AG09319 (cell line): ENCODE data around the gene TET2.
"Not testable (repeated sequence)": the region's sequence is repeated elsewhere in the genome, so short reads cannot be mapped to it uniquely, and the experiment has no call there.

ENCODE experiments used
- DNase-seq: peaks from one replicate; pipeline ENCODE4 v3.0.0-alpha.2; 2010; ENCODE audit warnings: low read depth; ENCODE audit errors: extremely low read depth
- TF ChIP-seq, protein P1 (sequence below): IDR thresholded peaks from 2 replicates; pipeline ENCODE4 v1.5.1; 2011; ENCODE audit warnings: low read depth, mild to moderate bottlenecking, inconsistent platforms, low read length, moderate library complexity

The TET2 gene

DNA sequence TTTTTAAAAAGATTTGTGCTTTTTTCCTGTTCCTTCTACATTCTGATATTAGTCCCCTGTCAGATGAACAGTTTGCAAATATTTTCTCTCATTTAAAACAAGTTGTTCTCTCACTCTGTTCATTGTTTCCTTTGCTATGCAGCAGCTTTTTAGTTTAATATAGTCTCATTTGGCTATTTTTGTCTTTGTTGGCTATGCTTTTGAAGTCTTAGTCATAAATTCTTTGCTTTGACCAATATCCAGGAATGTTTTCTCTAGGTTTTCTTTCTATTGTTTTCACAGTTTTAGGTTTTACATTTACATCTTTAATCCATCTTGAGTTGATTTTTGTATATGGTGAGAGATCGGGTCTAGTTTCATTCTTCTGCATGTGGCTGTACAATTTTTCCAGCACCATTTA is 136.8 kb downstream of the TET2 start:
- DNase-seq, result no peak
- TF ChIP-seq, protein P1, sequence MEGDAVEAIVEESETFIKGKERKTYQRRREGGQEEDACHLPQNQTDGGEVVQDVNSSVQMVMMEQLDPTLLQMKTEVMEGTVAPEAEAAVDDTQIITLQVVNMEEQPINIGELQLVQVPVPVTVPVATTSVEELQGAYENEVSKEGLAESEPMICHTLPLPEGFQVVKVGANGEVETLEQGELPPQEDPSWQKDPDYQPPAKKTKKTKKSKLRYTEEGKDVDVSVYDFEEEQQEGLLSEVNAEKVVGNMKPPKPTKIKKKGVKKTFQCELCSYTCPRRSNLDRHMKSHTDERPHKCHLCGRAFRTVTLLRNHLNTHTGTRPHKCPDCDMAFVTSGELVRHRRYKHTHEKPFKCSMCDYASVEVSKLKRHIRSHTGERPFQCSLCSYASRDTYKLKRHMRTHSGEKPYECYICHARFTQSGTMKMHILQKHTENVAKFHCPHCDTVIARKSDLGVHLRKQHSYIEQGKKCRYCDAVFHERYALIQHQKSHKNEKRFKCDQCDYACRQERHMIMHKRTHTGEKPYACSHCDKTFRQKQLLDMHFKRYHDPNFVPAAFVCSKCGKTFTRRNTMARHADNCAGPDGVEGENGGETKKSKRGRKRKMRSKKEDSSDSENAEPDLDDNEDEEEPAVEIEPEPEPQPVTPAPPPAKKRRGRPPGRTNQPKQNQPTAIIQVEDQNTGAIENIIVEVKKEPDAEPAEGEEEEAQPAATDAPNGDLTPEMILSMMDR, result no peak

DNA sequence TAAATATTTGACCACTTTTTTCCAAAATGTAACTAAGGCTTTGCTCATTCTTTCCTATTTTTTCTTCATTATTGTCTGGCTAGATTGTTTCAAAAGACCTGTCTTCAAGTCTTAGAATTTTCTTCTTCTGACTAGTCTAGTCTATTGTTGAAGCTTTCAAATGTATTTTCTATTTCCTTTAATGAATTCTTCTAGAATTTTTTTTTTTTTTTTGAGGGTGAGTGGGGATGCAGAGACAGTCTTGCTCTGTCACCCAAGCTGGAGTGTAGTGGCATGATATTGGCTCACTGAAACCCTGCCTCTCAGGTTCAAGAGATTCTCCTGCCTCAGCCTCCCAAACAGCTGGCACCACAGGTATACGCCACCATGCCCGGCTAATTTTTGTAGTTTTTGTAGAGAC is 141.4 kb downstream of the TET2 start:
- TF ChIP-seq, protein P1, result no peak
- DNase-seq, result no peak

DNA sequence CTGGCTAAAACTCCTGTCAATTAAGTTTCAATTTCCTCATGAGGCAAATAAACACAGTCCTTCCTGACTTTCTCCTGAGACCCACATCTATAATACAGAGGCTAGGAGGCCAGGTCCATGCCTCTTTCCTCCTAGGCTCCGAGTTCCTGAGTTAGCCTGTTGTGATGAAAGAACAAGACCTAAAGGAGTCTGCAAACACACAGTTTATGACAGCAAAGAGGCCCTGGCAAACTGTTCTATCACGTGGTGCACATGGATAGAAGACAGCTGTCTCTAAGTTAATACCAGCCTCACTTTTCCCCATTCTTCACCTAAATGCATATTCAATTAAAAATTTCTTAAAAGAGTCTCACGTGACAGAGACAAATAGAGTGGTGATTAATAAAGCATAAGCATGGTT is 145.2 kb downstream of the TET2 start:
- TF ChIP-seq, protein P1, result no peak
- DNase-seq, result no peak

DNA sequence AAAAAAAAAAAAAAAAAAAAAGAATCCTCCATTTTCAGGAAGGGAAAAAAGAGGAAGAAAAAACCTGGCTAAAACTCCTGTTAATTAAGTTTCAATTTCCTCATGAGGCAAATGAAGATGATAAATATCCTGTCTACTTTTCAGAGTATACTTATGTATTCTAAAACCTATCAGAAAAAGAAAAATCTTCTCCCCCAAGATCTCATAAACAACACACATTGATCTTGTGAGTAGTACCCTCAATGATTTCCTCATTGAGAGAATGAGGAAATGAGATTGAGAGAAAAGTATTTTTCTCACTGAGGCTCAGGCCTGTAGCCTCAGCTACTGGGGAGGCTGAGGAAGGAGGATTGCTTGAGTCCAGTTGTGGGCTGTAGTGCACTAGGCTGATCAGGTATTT is 146.7 kb downstream of the TET2 start:
- no peak for DNase-seq
- TF ChIP-seq, protein P1, result no peak

DNA sequence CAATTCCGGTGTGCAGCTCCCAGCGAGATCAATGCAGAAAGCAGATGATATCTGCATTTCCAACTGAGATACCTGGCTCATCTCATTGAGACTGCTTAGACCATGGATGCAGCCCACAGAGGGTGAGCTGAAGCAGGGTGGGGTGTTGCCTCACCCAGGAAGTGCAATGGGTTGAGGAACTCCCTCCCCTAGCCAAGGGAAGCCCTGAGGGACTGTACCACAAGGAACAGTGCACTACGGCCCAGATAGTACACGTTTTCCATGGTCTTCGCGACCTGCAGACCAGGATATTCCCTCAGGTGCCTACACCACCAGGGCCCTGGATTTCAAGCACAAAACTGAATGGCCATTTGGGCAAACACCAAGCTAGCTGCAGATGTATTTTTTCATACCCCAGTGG is 150.0 kb downstream of the TET2 start:
- DNase-seq, result no peak
- TF ChIP-seq, protein P1, result no peak

DNA sequence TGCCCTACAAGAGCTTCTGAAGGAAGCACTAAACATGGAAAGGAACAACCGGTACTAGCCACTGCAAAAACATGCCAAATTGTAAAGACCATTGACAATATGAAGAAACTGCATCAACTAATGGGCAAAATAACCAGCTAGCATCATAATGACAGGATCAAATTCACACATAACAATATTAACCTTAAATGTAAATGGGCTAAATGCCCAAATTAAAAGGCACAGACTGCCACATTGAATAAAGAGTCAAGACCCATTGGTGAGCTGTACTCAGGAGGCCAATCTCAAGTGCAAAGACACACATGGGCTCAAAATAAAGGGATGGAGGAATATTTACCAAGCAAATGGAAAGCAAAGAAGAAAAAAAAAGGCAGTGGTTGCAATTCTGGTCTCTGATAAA is 152.4 kb downstream of the TET2 start:
- DNase-seq, result not testable (repeated sequence)

DNA sequence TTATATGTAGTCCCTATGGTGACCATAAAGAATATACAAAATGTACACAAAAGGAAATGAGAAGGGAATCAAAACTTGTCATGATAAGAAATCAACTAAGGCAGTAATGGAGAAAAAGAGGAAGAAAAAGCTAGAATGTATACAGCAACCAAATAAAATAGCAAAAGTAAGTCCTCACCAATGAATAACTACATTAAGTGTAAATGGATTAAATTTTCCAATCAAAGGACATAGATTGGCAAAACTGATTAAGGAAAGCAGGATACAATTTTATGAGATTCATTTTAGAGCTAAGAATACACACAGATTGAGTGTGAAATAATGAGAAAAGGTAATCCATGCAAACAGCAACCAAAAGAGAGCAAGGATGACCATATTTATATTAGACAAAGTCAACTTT is 157.4 kb downstream of the TET2 start:
- TF ChIP-seq, protein P1, result no peak
- DNase-seq, result no peak

DNA sequence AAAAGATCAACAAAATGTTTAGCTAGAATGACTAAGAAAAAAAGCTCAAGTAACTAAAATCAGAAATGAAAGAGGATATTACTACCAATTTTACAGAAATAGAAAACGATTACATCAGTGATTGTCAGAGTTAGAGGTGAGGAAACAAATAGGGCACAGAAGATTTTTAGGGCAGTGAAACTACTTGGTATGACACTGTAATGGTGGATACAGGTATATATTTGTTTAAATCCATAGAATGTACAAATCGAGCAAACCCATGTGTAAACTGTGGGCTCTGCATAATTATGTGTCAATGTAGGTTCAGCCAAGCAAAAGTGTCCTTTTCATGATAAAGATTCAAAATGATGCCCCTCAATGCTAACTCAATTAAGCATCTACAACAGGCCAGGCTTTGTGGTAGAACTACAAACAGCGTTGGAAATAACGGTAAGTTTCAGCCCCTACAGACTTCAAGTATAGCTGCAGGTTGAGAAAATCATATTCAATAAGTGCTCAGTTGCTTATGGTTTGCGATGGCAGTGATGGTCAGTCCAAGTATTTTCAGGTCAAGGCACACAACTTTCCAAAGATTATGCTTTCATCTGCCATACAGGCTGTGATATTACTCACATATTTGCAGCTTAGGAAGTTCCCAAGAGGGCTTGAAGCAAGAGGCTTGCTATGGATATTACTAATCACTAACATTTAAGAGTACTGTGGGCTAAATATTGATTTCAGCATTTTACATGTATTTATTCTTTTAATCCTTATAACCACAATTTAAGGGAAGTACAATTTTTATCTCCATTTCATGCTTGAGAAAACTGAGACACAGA is 158.6 kb downstream of the TET2 start:
- TF ChIP-seq, protein P1, result no peak
- no peak for DNase-seq
